ENCODE measurements around the gene CIART. TPM values are rescaled to one million over a fixed set of nuclear protein-coding genes. Genes with fewer than 3 reads are reported as not detected.
"Not testable (repeated sequence)": the region's sequence is repeated elsewhere in the genome, so short reads cannot be mapped to it uniquely, and the experiment has no call there.

Gene CIART, protein sequence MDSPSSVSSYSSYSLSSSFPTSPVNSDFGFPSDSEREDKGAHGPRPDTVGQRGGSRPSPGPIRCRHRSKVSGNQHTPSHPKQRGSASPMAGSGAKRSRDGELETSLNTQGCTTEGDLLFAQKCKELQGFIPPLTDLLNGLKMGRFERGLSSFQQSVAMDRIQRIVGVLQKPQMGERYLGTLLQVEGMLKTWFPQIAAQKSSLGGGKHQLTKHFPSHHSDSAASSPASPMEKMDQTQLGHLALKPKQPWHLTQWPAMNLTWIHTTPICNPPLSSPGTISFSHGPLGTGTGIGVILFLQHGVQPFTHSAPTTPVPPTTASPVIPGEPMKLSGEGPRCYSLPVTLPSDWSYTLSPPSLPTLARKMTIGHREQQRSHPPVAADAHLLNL
- total RNA-seq (2014; rRNA removed; shearing (Covaris generic)) = not detected in 2 replicates

DNA sequence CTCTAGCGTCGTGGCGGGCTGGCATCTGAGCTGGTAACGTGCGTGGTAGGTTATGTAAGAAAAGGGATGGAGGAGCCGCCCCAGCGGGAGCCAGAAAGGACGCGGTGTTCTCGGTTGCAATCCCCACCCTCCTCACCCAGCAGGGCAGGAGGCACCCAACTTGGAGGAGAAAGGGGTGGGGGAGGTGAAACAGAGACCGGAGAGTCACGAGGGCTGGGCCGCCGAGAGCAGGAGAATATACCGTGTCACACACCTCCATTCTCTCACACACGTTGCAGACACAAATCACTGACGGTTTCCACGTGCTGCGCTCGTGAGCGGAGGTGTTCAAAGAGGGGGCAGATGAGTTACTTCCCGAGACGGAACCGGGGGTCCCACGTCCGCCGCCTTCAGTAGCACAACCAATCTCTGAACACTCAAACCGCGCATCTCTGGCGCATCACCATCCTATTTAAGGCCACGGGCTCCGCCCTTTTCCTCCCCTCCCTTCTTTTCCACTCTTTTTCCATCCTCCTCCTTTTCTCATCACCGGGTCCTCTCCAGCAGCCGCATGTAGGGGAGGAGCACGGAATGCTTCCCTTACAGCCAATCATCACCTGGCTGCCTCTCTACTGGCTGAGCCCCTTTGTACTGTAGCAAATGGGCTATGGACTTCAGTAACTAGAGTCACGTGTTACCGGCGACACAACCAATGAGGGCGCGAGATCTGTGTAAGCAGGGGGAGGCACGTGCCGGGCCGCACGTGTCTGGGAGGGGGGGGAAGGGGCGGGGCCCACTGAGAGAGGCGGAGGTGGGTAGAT lies at the start of gene CIART:
Gene CIART, plus strand, starts transcription at position 797 of the 800 bp plus-strand sequence. CDS start 714 bp downstream, outside the sequence.
- DNase-seq (ENCODE audit: low read depth) = peak; percentile 81

DNA sequence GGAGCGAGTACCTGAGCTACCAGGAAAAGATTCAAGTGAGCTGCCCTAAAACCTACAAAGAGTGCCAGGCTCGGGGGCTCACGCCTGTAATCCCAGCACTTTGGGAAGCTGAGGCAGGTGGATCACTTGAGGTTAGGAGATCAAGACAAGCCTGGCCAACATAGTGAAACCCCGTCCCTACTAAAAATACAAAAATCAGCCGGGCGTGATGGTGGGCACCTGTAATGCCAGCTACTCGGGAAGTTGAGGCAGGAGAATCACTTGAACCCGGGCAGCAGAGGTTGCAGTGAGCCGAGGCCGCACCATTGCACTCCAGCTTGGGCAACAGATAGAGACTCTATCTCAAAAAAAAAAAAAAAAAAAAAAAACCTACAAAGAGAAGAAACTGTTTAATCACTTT lies 49.4 kb upstream of the CIART start:
- not testable (repeated sequence) for DNase-seq (ENCODE audit: low read depth)

DNA sequence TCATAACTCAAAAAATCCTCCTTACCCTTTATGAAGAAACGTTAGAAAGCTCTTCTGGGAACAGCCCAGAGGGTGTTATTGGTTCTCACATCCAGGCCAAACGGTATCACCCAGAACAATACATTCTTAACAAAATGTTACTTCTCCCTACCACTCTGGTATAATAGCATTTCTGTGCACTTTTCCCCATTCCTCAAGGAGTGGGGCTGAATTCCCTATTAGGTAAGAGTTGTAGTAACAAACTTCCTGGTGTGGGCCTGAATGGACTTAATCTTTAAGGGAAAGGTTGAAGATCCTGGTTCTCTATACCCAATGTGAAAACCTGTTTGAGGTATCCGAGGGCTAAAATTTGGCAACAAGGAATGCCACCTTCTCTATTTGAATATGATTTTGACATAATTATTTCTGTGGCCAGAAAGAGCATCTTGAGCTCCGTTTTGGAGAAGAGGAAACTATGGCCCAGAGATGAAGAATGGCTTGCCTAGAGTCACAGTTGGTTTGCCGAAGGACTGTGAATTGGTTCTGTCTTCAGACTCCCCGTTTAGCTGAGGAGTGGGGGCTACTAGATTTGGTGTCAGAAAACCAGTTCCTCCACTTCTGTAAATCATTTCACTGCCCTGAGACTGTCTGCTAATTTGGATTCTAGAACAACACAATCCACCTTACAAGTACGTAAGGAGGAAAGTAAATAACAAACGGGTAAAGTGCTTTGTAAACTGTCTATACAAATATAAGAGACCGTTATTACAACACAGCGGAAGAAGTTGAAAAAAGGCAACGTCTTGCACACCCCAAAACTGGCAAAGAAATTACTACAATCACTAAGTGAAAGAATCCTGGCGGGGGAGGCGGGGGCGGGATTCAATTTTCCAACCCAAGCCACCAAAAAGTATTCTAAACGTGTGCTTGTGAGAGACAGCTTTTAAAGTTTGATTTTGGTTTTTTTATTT lies 48.7 kb upstream of the CIART start:
- no peak for DNase-seq (ENCODE audit: low read depth)

DNA sequence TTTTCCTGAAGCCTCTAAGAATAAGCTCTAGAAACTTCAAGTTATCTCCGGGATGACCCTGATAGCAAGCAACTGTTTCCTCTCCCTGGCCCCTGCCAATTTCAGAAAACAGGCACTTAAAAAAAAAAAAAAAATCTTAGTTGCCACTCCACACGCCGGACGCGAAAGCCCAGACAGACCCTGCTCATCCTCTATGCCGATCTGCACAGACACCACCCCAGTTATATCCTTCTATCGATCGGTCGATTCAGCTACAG lies 48.1 kb upstream of the CIART start:
- no peak for DNase-seq (ENCODE audit: low read depth)

DNA sequence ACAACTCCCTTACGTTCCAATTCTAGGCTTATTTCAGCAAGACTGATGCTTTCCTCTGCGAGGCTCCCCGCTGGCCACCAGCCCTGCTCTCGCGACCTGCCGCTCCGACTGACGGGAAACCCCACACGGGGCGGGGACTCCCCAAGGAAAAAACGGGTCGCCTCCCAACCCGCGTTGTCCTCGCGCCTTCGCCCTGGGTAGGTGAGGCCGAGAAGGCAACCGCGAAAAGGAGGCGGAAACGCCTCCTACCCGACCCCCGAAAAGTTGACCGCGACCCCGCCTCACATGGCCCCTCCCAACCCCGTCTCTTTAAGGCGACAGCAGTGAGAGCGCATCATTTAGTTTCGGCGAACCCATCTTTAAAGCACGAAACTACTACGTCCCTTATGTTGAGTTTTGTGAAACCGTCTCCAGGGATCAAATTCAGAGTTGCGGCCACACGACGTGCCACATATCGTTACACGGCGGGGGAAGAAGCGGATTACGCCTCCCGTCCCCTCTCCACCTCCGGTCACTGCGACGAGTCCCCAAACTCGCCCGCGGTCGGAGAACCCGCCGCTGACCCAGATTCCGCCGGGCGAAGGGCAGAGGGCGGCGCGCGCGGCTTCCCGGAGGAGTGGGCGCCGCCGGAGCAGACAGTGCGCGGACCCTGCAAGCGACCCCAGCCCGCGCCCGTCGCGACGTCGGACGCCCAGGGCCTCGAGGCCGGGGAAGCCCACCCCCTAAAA lies 47.6 kb upstream of the CIART start:
- DNase-seq (ENCODE audit: low read depth) = peak; percentile 80

DNA sequence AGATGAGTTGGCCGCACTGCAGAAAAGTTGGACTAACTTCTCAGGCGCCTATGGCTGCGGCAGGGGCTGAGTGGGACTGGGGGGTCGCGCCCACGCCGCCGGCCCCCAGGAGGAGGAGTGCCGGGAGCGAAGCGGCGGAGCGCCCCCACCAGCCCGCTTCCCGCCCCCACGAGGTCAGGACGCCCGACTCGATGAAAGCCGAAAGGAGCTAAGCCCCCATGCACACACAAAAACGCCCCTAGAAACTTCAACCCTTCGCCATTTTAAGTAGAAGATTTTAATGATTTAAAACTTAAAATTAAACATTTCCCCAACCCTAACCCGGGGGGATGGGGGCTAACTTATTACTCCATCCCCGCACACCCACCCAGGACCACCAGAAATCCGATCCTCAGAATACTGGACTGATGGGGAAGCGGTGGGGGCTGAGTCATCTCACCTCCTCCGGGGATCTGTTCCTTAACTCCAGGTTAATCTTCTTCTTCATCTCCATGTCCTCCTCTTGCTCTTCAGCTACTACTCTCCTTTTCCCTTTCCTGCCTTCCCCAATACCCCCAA lies 47.0 kb upstream of the CIART start:
- DNase-seq (ENCODE audit: low read depth) = peak; percentile 44

DNA sequence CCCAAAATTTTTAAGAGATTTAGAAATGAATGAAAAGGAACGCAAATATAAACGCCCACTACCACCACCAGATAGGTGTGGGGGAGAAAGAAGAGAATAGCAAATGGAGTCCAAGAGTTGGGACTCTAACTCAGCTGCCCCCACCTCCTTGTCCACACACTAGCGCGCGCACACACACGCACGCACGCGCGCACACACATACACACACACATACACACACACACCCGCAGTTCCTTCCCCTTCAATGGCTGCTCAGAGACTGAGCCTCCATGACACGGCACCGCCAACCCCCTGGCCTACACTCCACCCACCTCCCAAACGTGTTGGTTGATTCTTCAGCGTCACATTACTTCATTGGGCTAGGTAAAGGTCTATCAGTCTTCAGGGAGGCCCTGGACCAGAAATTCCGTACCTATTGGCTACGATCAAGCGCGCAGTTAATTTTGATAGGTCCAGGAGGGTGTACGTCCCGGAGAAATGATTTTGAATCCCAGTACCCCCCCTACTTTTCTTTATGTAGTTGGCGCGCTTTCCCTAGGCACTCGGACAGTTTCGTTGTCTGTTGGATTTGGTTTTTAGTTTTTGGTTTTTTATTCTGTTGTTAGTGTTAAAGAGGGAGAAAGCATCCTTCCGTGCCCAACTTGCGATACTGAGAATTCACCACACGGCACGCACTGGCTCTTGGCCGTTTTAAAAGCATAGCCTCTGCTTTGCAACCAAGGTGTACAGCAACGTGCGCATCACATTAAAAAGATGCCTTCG lies 46.3 kb upstream of the CIART start, which contains the start of gene ANP32E:
Gene ANP32E, minus strand, starts transcription at position 261 of the 762 bp plus-strand sequence. CDS start 326 bp downstream, outside the sequence.
- peak; percentile 99 for DNase-seq (ENCODE audit: low read depth)

DNA sequence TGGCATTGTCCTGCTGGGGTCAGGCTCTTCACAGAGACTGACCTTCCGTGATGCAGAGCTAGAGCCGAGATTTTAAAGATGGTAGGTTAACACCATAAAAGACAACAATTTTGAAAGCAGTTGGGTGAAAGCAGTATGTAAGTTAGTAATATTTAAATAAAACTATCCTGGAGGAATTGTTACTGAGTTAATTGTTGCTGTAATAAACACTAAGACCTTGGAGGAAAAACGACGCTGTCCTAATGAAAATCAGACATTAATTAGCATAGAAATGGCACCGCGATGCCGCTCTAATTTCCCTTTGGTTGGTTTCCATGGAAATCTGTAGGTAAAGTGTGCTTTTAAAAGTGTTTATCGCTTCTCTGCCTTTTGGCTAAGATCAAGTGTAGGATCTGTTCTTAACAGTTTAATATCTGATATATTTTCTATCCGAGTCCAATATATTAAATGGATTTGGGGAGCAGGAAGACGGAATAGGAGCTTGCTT lies 45.7 kb upstream of the CIART start:
- DNase-seq (ENCODE audit: low read depth) = no peak

DNA sequence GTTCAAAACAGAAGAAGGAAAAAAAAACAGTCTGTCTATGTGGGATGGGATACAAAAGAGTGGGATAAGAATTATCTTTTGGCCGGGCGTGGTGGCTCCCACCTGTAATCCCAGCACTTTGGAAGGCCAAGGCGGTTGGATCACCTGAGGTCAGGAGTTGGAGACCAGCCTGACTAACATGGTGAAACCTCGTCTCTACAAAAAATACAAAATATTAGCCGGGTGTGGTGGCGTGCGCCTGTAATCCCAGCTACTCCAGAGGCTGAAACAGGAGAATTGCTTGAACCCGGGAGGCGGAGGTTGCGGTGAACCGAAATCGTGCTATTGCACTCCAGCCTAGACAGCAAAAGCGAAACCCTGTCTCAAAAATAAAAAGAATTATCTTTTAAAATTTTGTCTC lies 45.2 kb upstream of the CIART start:
- DNase-seq (ENCODE audit: low read depth) = not testable (repeated sequence)

DNA sequence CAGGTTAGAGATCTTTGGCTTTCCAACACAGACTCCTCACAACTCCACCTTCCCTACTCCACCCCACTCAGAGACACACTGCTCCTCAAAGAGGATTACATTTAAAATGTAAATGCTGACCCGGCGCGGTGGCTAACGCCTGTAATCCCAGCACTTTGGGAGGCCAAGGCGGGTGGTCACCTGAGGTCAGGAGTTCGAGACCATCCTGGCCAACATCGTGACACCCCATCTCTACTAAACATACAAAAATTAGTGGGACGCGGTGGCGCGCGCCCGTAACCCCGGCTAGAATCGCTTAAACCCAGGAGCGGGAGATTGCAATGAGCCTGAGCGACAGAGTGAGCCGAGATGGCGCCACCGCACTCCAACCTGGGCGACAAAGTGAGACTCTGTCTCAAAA lies 44.6 kb upstream of the CIART start:
- no peak for DNase-seq (ENCODE audit: low read depth)

DNA sequence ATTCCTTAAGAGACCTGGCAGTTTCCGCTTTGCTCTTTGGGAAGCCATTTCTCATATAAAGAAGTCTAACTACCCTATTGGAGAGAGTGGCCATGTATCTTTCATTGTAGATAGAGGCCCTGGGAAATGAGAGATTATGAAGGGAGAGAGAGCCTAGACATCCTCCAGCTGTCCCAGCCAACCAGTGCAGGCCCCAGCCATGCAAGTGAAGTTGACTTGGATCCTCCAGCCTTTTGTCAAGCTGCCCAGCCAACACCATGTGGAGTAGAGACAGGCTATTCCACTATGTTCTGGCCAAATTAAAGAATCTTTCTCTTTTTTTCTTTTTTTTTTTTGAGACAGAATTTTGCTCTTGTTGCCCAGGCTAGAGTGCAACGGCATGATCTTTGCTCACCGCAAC lies 39.4 kb upstream of the CIART start:
- no peak for DNase-seq (ENCODE audit: low read depth)

DNA sequence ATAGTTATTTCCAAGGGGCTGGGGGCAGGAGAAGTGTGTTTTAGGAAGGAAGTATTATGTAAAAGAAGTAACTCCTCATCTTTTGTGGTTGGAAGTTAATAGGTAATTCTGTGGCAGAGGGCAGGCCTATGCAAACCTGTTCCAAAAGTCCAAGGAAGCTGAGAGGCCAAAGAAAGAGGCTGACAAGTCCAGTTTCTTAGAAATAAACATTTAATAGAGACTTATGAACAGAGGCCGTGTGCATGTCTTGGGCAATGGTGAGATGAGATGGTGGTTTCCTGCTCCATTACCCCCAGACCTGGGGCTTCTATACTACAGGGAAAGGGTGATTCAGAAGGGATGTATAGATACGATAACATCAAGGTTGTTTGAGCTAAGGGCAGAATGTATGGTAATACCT lies 32.4 kb upstream of the CIART start:
- no peak for DNase-seq (ENCODE audit: low read depth)

DNA sequence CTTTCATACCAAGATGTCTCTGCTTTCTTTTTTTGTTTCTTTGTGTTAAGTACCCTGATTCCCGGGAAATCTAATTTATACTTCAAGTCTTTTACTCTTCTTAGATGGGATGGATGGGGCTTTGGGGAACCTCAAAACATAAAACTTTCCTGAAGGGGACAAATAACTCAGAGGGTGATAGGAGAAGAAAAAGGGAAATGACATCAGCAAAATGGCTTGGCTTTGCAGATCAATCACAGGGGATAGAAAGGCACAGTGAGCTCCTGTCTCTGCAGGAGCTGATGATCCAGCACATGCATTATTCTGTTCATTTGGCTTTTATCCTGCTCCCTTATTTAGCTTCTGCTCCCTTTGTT lies 26.2 kb upstream of the CIART start:
- DNase-seq (ENCODE audit: low read depth) = no peak

DNA sequence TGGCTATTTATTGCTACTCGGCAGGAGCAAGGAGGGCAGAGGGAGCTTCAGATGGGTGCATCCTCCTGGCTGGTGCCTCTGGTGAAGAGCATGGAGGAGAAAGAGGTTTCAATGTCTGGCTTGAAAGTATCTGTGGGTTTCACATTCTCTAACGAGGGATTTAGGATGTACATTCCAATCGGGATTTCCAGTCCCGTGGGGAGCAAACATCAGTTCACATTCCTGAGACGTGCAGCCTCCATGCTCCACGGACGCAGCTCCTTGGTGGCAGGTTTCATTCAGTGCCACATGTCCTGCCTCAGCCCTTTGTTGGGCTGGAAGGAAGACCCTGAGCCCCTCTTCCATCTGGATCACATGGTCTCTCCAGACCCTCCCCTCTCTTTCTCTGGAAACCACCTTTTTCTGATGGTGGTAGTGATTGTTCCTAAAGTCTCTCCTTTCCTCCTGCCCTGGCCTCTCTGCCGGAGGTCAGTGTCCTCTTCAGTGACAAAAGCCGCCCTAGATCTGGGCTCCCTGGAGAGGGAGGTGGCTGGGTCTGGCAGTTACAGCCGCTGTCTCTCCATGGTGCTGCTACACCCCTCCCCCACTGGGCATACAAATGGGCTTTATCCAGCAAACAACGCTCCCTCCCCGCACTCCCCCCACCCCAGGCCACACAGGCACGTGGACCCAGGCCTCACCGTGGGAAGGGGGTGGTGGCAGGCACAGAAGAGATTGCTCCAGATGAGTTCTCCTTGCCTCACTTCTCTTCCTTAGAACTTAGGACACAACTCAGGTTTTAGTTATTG lies 25.6 kb upstream of the CIART start:
- DNase-seq (ENCODE audit: low read depth) = no peak

DNA sequence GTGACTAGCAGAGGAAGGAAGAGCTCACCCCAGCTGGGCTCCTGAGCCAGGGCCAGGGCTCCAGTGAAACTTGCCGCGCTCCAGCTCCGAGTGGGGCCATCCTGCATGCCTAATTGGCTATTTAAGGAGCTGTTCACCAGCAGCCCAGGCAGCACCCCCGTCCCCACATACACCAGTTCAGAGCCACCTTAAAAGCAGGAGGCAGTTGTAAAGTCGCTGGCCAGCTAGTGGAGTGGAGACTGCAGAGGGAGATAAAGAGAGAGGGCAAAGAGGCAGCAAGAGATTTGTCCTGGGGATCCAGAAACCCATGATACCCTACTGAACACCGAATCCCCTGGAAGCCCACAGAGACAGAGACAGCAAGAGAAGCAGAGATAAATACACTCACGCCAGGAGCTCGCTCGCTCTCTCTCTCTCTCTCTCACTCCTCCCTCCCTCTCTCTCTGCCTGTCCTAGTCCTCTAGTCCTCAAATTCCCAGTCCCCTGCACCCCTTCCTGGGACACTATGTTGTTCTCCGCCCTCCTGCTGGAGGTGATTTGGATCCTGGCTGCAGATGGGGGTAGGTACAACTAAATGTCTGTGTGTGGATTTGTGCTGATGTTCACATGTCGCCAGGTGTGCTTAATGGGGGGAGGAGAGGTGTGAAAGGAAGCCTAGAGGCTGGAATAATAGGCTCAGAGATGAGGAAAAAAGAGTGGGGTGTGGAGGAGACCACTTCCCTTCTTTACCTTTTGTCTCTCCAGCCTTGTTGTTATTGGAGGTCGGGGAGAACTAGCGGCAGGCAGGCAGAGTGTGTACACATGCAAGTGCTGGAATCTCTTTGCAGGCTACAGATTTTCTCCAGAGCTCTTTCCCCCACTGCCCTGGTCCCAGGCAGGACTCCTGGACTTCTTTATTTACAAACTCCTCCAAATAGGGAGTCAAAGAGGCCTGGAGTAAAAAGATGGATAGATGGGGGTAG lies 24.4 kb upstream of the CIART start, which contains the start of gene CA14:
Gene CA14, plus strand, starts transcription at position 151 of the 962 bp plus-strand sequence. Its CDS starts 355 bp downstream, at position 506.
- DNase-seq (ENCODE audit: low read depth) = no peak

DNA sequence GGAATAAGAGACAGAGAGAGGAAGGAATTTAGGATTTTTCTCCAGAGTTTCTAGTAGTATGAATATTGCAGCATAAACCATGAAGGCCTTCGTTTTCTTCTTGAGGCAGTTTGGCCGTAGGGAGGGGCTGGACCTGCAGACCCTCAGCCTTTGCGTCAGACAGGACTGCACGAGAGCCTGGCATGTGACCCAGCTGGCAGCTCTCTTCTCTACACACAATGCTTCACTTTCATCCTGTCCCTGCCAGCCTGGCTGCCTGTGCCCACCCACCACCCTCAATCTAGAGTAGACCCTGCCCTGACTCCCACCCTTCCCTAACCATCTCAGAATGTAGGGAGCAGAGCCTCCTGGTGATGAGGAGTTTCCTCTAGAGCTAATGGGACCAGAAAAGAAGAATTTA lies 23.1 kb upstream of the CIART start:
- no peak for DNase-seq (ENCODE audit: low read depth)

DNA sequence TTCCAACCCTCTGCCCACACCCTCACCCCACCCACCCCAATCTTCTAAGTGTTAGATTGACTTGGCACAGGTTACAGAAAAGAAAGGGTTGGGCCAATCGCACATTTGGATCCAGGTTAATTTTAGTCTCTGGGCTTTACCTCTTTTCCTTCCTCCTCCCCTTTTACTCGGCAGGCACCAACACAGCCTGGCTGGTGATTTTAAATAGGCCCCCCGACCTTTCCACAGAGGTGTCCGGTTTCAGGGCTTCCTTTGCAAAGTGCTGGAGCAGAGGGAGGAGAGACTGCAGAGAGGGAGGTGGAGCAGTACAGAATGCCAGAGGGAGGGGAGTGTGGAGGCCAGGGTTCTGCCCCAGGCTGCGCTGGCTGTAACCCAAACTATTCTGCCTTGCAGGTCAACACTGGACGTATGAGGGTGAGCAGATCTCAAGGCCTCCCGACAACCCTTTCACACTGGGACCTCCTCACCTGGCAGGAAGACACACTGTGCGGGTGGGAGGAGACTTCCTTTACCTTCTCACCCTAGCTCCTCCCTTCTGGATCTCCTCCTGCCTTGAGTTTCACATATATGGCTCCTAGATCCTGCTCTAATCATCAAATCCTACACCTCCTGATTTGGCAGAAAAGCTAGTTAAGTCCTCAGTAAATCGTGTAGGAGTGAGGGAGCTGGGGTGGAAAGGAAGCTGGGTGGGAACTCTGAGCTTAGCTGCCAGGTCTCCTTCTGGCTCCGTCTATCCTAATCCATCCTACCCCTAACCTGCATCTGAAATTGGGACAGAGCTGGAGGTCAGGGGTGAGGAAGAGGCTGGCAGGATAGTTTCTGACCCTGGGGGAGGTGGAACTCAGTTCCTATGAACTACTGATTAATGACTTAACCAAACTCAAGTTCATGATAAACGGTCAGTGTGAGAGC lies 22.3 kb upstream of the CIART start:
- peak; percentile 23 for DNase-seq (ENCODE audit: low read depth)

Measured in Daoy (cell line).